Tibial artery (tissue), 4 donors: Measurements from ENCODE around the gene KIAA0753.

Source experiments
- DNase-seq, 2 donors: peaks; one replicate each; pipeline ENCODE4 v3.0.0-alpha.2; 2019
- H3K27ac ChIP-seq, 2 donors: fragments of 200-600 bp; sonication (generic) in 1 of 2; 1 replicate in 1 of 2; 2 replicates in 1 of 2; pipeline ENCODE4 v1.5.1; 2018 to 2019; ENCODE audit warnings: mild to moderate bottlenecking in 1 of 2
- H3K27me3 ChIP-seq, 2 donors: fragments of 200-600 bp; sonication (generic) in 1 of 2; one replicate each; pipeline versions ENCODE4 v1.5.1 to v1.6.0; 2016 to 2019
- H3K36me3 ChIP-seq, 3 donors: fragments of 200-600 bp; sonication (generic) in 2 of 3; one replicate each; pipeline ENCODE4 v1.5.1; 2016 to 2019; ENCODE audit warnings: mild to moderate bottlenecking in 2 of 3
- H3K4me1 ChIP-seq, 4 donors: fragments of 200-600 bp; sonication (generic) in 2 of 4; 1 replicate in 3 of 4; 2 replicates in 1 of 4; pipeline ENCODE4 v1.5.1; 2016 to 2019
- H3K4me3 ChIP-seq, 2 donors: fragments of 200-600 bp; sonication (generic) in 1 of 2; 1 replicate in 1 of 2; 2 replicates in 1 of 2; pipeline ENCODE4 v1.5.1; 2018 to 2019; ENCODE audit warnings: mild to moderate bottlenecking in 2 of 2
- H3K9me3 ChIP-seq, 3 donors: fragments of 200-600 bp; sonication (generic) in 1 of 3; one replicate each; pipeline ENCODE4 v1.5.1; 2016 to 2019
- CTCF ChIP-seq, 2 experiments: fragments of 200-600 bp in 1 of 2; fragments of 450-650 bp in 1 of 2; IDR thresholded peaks; one replicate each; pipeline ENCODE4 v1.5.1; 2017 to 2019; ENCODE audit warnings: antibody characterized with exemption in 2 of 2, mild to moderate bottlenecking in 1 of 2, moderate library complexity in 1 of 2
- intact Hi-C: fragments of 100-400 bp; cut with DNase I; formaldehyde crosslinking; loops from one replicate; pipeline ENCODE4 v1.15.0; 2023; ENCODE audit warnings: low total_unique reads

The KIAA0753 gene

DNA sequence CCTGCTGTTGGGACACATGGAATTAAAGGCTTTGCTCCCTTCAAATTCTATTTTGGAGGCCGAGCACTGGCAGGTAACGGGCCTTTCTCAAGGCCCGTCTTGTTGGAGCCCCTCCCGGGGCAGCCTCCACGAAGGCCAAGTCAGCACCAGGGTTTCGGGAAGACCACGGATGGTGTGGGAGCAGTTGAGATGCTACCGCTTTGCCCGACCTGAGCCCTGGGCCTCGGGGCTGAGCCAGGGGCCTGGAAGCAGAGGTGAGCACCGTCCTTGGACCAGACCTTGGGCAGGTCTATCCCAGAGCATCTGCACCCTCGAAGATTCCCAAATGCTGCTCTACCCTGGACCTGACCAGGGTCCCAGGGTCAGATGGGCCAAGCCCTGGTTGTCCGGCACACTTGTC is 34.1 kb upstream of the KIAA0753 start:
- peaks cover 0 to 48% of the 10 kb centered on the region in 2 donors for H3K27me3 ChIP-seq
- no peak for DNase-seq
- H3K9me3 ChIP-seq = no peaks in the 10 kb centered on the region
- H3K36me3 ChIP-seq = no peaks in the 10 kb centered on the region
- H3K4me3 ChIP-seq = no peak overlapping the region
- TF ChIP-seq CTCF (IDR thresholded peaks at IDR 0.05) = no peak
- intact Hi-C loops = no loop called here
- no peak overlapping the region for H3K27ac ChIP-seq
- no peaks in the 10 kb centered on the region for H3K4me1 ChIP-seq

GRCh38 chr17:6671431-6671830 is 30.9 kb upstream of the KIAA0753 start:
- no peak for TF ChIP-seq CTCF (IDR thresholded peaks at IDR 0.05)
- intact Hi-C loops = no loop called here
- Histone ChIP-seq H3K36me3 (no peaks in the 10 kb centered on the region), H3K27ac (no peak overlapping the region), H3K4me3 (no peak overlapping the region), H3K4me1 (no peaks in the 10 kb centered on the region), H3K9me3 (no peaks in the 10 kb centered on the region), H3K27me3 (peaks cover 0 to 46% of the 10 kb centered on the region in 2 donors)
- DNase-seq = no peak

- Histone ChIP-seq H3K36me3 (no peaks in the 10 kb centered on the region), H3K4me3 (no peak overlapping the region), H3K4me1 (no peaks in the 10 kb centered on the region), H3K27ac (no peak overlapping the region), H3K27me3 (peaks cover 0 to 45% of the 10 kb centered on the region in 2 donors), H3K9me3 (no peaks in the 10 kb centered on the region)
- no peak for DNase-seq
- no peak for TF ChIP-seq CTCF (IDR thresholded peaks at IDR 0.05)
- intact Hi-C loops = no loop called here
Observed at GRCh38 chr17:6670999-6671398, 30.5 kb upstream of the KIAA0753 start.

DNA sequence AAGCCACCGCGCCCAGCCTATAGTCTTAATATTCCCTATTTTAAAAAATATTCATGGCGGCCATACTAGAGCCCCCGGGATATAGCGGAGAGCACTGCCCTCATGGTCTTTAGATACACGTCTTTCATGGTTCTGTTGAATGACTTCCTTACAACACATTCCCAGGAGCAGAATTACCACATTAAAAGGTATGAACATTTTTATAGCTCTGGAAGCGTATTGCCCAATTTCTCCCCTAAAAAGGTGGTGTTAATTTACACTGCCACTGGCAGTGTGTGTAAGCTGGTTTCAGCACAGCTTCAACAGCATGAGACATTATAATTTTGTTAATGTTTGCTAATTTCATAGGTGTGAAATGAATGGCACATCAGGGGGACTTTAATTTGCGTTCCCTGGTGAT is 30.1 kb upstream of the KIAA0753 start:
- no peak for TF ChIP-seq CTCF (IDR thresholded peaks at IDR 0.05)
- Histone ChIP-seq H3K27ac (no peak overlapping the region), H3K27me3 (peaks cover 0 to 43% of the 10 kb centered on the region in 2 donors), H3K36me3 (no peaks in the 10 kb centered on the region), H3K9me3 (no peaks in the 10 kb centered on the region), H3K4me3 (no peak overlapping the region), H3K4me1 (no peaks in the 10 kb centered on the region)
- intact Hi-C loops = no loop called here
- DNase-seq = no peak

DNA sequence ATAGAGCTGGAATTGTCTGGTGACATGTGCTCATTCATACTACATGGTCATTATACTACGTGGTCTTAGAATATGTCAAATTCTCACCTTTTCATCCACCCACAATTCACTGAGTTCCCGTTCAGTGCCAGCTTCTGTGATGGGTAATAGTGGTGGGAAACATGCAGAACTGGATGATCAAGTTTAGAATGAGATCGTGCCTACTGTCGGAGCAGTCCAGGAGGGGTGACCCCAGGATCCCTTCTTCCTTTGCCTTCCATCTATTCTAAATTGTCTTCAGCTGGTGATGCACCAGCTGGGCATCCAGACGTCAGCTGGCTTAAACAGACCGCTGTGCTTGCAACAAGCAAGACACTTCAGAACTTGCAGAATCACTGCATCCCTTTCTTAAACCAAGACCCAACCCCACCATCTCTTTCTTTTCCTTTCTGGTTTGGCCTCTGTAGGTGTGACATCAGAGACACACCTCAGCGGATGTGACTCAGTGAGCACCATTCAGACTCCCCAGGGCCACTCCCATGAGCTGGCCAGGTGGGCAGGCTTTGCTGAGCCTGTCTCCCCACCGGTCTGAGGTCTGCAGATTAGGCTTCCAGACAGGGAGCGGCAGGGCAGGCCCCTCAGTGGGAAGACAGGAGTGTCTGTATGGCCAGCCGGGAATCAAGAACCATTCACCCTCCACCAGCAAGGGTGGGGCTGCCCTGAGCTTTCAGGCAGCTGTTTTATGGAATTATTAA is 29.1 kb upstream of the KIAA0753 start:
- Histone ChIP-seq H3K9me3 (no peaks in the 10 kb centered on the region), H3K27me3 (peaks cover 0 to 38% of the 10 kb centered on the region in 2 donors), H3K36me3 (no peaks in the 10 kb centered on the region), H3K4me1 (no peaks in the 10 kb centered on the region), H3K27ac (no peak overlapping the region), H3K4me3 (no peak overlapping the region)
- DNase-seq = no peak
- no peak for TF ChIP-seq CTCF (IDR thresholded peaks at IDR 0.05)
- intact Hi-C loops = loop anchor here (10.0 kb wide), 1 partner anchor 335 kb away; no protein-coding TSS in a partner anchor
